HUES64 (cell line): ENCODE measurements around the gene ATP11B.
"Not testable (repeated sequence)": the region's sequence is repeated elsewhere in the genome, so short reads cannot be mapped to it uniquely, and the experiment has no call there.

ENCODE experiments used
- H3K27ac ChIP-seq: 2 replicates; pipeline ENCODE4 v1.7.0; 2013; ENCODE audit warnings: low read depth, low read length, inconsistent platforms
- H3K27me3 ChIP-seq: 2 replicates; pipeline ENCODE4 v1.6.1; 2013; ENCODE audit warnings: mild to moderate bottlenecking, low read length; ENCODE audit not compliant: insufficient read depth
- H3K36me3 ChIP-seq: 2 replicates; pipeline ENCODE4 v1.6.1; 2013; ENCODE audit warnings: mild to moderate bottlenecking, low read length; ENCODE audit not compliant: insufficient read depth
- H3K4me1 ChIP-seq: 2 replicates; pipeline ENCODE4 v1.6.1; 2013; ENCODE audit warnings: mild to moderate bottlenecking, low read length, moderate library complexity; ENCODE audit not compliant: insufficient read depth
- H3K4me3 ChIP-seq: 2 replicates; pipeline ENCODE4 v1.5.1; 2013; ENCODE audit warnings: mild to moderate bottlenecking, low read length, moderate library complexity
- H3K9ac ChIP-seq: 2 replicates; pipeline ENCODE4 v1.6.1; 2013; ENCODE audit warnings: mild to moderate bottlenecking, low read depth, low read length
- H3K9me3 ChIP-seq: 2 replicates; pipeline ENCODE4 v1.6.1; 2013; ENCODE audit warnings: low read depth, low read length; ENCODE audit not compliant: insufficient read depth
- WGBS: fragments of 150-250, 120-280 bp; methylation state at CpG from one replicate; pipeline ENCODE4 v1.1.7; 2013; ENCODE audit warnings: missing lambda C conversion rate; 5-methylcytosine and 5-hydroxymethylcytosine counted together

Gene ATP11B

DNA sequence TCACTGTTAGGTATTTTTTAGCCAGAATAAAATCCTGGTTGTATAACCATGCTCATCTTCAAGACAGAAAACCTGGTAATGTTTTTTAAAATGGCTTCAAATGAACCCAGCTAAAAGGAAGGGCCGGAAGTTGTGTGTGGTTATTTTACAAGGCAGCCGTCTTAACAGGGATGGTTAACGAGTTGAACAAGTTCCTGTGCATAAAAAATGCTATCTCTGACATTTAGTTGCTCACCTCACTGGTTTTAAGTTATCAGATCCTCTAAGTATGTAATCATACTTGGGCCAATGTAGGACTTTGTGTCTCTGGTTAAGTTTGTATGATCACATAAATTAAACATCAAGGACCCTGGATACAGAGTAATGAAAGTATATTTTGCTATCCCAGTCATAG is 2.1 kb downstream of the ATP11B start:
- H3K9ac ChIP-seq, result no peak overlapping the region
- H3K4me1 ChIP-seq, result peaks cover 9% of the 10 kb centered on the region
- H3K4me3 ChIP-seq, result peak overlapping the region; percentile 15; the same call in 1 of the 2 replicates
- H3K27ac ChIP-seq, result no peak overlapping the region
- H3K9me3 ChIP-seq, result no peaks in the 10 kb centered on the region
- H3K36me3 ChIP-seq, result no peaks in the 10 kb centered on the region
- WGBS, result 79% methylated on average over 3 of the region's 3 CpGs
- peaks cover 21% of the 10 kb centered on the region for H3K27me3 ChIP-seq

DNA sequence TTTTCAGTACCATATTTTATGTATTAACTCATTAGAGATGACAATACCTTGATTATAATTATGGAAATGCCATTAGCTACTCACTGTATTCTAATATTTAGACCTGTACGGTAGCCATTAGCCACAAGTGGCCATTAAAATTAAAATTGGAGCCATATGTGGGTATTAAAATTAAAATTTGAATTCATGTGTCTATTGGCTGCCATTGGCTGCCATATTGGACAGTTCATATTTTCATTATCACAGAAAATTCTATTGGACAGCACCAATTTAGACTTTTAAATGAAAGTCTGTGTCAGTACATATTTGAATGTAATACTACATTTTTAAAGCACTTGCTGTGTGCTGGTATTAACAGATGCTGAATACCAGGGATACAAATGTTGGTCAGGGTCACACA is 3.0 kb downstream of the ATP11B start:
- H3K4me1 ChIP-seq, result peaks cover 9% of the 10 kb centered on the region
- H3K27me3 ChIP-seq, result peaks cover 21% of the 10 kb centered on the region
- H3K4me3 ChIP-seq, result no peak overlapping the region
- 100% methylated on average over 1 of the region's 1 CpG for WGBS
- no peaks in the 10 kb centered on the region for H3K36me3 ChIP-seq
- no peaks in the 10 kb centered on the region for H3K9me3 ChIP-seq
- H3K27ac ChIP-seq, result no peak overlapping the region
- H3K9ac ChIP-seq, result no peak overlapping the region

DNA sequence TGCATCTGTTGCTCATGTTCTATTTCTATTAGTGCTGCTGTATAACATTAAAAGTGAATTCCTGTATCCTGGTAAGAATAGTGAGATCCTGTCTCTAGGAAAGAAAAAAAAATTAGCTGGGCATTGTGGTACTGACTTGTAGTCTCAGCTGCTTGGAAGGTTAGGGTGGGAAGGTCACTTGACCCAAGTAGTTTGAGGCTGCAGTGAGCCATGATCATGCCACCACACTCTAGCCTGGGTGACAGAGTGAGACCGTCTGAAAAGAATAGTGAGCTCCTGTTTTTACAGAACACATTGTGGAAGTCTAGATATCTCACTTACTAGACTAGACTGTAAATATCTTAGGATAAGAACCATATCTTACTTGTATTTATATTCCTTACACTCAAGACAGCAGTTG is 4.6 kb downstream of the ATP11B start:
- H3K4me1 ChIP-seq, result peaks cover 22% of the 10 kb centered on the region
- no peak overlapping the region for H3K9ac ChIP-seq
- no peak overlapping the region for H3K4me3 ChIP-seq
- no peaks in the 10 kb centered on the region for H3K36me3 ChIP-seq
- no peak overlapping the region for H3K27ac ChIP-seq
- H3K9me3 ChIP-seq, result no peaks in the 10 kb centered on the region
- 100% methylated on average over 1 of the region's 1 CpG for WGBS
- peaks cover 19% of the 10 kb centered on the region for H3K27me3 ChIP-seq

DNA sequence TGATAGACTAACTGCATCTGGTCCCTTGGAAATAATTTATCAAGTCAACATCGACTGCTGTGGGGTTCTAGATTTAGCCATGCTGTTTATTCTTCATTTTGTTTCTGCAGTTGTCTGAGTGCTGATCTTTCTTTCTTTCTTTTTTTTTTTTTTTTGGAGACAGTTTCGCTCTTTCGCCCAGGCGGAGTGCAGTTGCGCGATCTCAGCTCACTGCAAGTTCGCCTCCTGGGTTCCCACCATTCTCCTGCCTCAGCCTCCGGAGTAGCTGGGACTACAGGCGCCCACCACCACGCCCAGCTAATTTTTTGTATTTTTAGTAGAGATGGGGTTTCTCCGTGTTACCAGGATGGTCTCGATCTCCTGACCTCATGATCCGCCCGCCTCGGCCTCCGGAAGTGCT is 5.8 kb downstream of the ATP11B start:
- not testable (repeated sequence) for H3K9me3 ChIP-seq, H3K27ac ChIP-seq, H3K4me3 ChIP-seq, H3K9ac ChIP-seq, H3K36me3 ChIP-seq
- H3K4me1 ChIP-seq, result peaks cover 22% of the 10 kb centered on the region
- peaks cover 19% of the 10 kb centered on the region for H3K27me3 ChIP-seq
- WGBS, result 94% methylated on average over 16 of the region's 16 CpGs

DNA sequence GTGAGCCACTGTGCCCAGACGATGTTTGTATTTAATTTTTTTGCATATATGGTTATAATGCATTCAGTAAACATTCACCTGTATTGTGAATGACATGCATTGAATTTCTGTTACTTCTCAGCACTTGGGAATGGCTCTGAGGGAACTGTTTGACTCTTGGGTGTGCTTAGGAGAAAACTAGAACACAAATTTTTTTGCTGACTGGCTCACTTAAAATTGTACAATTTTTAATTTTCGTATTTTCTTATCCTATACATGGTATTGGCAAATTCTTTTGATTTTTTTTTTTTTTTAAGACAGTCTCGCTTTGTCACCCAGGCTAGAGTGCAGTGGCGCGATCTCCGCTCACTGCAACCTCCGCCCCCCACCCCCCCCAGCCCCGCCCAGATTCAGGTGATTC is 7.2 kb downstream of the ATP11B start:
- peaks cover 5% of the 10 kb centered on the region for H3K27me3 ChIP-seq

DNA sequence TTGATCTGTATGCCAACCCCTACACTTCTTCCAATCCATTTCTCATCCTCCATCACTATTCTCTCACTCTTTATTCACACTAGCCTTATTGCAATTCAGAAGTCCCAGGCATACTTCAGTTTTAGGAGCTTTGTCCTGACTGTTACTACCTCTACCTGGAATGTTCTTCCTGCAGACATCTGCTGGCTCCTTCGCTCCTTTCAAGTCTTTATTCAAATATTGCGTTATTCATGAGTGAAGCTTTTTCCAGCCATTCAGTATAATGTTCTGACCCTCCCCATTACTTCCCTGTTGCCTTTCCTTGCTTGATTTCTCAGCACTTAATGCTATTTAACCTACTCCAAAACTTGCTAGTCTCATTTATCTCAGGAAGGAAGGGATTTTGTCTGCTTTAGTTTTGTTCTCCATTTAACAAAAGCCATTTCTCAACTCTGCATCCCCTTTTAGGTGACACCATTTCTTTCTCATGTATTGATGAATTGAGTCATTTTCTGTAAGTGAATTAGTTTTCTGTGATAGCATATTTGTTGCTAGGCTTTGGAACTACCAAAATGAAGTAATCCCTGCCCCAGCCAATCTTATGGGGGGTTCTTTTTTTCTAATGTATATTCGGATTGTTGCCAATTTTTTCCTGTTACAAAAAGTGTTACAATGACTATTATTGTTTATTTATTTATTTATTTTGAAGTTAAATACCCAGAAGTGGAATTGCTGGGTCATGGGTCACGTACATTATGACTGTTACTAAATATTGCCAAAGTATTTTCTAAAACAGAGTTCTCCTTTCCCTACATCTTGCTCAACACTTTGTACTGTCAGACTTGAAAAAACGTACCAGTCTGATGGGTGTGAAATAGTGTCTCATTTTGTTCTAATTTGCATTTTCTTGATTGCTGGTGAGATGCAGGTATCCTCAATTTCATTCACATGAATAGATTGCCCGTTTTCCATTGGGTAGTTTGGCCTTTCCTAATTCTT is 9.4 kb downstream of the ATP11B start:
- Histone ChIP-seq H3K9ac (no peak overlapping the region), H3K27me3 (no peaks in the 10 kb centered on the region), H3K4me3 (no peak overlapping the region), H3K9me3 (no peaks in the 10 kb centered on the region), H3K4me1 (peaks cover 12% of the 10 kb centered on the region), H3K27ac (no peak overlapping the region), H3K36me3 (no peaks in the 10 kb centered on the region)
- WGBS, result 87% methylated on average over 5 of the region's 6 CpGs

More for the DNA sequence above, 7.2 kb downstream of the ATP11B start:
- Histone ChIP-seq H3K9me3 (no peaks in the 10 kb centered on the region), H3K4me1 (peaks cover 12% of the 10 kb centered on the region), H3K4me3 (no peak overlapping the region), H3K36me3 (no peaks in the 10 kb centered on the region), H3K9ac (no peak overlapping the region), H3K27ac (no peak overlapping the region)
- WGBS, result 92% methylated on average over 7 of the region's 8 CpGs

DNA sequence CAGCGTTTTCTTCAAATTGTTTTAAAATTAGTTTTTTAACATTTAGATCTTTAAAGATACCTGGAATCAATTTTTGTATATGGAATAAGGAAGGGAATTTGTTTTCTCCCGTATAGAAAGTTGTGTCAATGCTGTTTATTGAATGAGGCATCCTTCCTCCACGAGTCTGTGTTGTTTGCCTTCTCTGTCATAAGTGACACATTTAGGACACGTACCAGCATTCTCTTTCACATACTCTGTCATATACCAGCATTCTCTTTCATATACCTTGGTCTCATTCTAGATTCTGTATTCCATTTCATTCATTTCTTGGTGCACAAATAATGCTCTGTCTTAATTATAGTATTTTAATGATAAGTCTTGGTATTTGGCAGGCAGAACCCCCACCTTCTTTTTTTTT is 10.3 kb downstream of the ATP11B start:
- no peaks in the 10 kb centered on the region for H3K36me3 ChIP-seq
- H3K9ac ChIP-seq, result no peak overlapping the region
- no peak overlapping the region for H3K4me3 ChIP-seq
- H3K4me1 ChIP-seq, result peaks cover 12% of the 10 kb centered on the region
- H3K27me3 ChIP-seq, result no peaks in the 10 kb centered on the region
- 85% methylated on average over 3 of the region's 4 CpGs for WGBS
- no peak overlapping the region for H3K27ac ChIP-seq
- H3K9me3 ChIP-seq, result no peaks in the 10 kb centered on the region

DNA sequence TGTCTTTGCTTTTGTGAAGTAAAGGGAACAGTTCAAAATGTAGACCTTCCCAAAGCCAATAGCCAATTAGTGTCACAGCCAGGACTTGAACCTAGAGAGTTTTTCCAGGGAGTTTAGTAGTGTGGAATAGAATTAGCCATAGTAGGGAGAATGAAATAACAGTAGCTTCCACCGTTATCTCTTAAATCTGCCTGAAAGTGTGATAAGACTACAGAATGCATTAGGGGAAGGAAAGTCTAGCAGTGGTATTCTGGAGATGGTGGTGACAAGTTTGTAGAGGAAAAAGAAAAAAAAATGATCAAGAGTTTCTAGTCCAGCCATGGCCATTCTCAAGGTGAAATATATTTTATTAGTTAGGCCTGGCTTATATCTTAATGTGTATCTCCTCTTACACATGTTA is 13.8 kb downstream of the ATP11B start:
- H3K4me1 ChIP-seq, result peaks cover 8% of the 10 kb centered on the region
- H3K36me3 ChIP-seq, result no peaks in the 10 kb centered on the region
- H3K27ac ChIP-seq, result no peak overlapping the region
- no peak overlapping the region for H3K9ac ChIP-seq
- H3K9me3 ChIP-seq, result no peaks in the 10 kb centered on the region
- WGBS, result 92% methylated on average over 1 of the region's 1 CpG
- H3K4me3 ChIP-seq, result no peak overlapping the region
- no peaks in the 10 kb centered on the region for H3K27me3 ChIP-seq

DNA sequence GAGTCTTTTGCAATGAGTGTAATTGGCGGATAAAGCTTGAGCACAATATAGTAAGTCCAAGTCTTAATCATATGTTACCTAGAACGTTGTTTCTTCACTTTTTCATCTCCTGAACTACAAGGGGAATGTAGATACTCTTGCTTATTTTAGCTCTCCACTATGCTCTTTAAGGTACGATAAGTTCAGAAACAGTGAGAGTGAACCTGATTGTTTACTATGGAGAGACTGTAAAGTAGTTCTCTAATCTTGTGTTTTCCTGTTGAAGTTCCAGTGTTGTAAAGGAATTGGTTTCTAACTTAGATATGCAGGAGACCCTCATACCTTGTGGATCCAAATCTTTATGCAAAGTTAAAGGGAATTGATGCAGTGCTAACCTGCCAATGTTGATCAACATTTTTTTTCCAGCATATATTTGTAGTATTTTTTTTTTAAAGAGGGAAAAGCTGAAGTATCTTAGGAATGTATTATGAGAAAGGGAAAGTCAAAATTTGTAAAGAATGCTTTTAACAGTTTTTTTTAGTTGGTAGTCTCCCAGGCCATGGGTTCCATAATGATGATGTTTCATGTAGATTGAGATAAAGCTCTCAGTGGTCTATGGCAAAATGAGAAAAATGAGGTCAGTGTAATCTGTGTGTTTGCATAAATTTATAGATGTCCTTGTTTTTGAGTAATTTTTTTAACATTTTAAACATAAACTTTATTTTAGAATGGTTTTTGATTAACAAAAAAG is 14.9 kb downstream of the ATP11B start:
- H3K27ac ChIP-seq, result no peak overlapping the region
- H3K9me3 ChIP-seq, result no peaks in the 10 kb centered on the region
- H3K4me3 ChIP-seq, result no peak overlapping the region
- H3K4me1 ChIP-seq, result no peaks in the 10 kb centered on the region
- no peaks in the 10 kb centered on the region for H3K36me3 ChIP-seq
- 91% methylated on average over 3 of the region's 3 CpGs for WGBS
- H3K9ac ChIP-seq, result no peak overlapping the region
- H3K27me3 ChIP-seq, result no peaks in the 10 kb centered on the region

DNA sequence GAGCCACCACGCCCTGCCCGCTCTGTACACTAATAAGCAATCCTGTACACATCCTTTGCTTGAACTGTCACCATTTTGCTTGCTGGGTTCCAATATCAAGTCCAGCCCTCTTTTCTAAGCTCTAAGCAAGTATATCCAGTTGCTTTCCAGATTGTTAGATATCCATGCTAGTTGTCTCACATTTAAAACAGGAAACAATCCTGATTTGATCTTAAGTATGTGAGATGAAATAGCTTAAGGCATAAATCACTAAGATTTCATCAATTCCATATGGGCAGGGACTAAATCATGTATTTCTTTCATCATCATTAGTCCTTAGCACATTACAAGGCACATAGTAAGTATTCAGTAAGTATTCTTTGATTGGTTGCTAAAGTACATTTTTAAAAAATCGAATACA is 16.2 kb downstream of the ATP11B start:
- Histone ChIP-seq H3K4me3 (no peak overlapping the region), H3K27me3 (no peaks in the 10 kb centered on the region), H3K9me3 (no peaks in the 10 kb centered on the region), H3K9ac (no peak overlapping the region), H3K4me1 (no peaks in the 10 kb centered on the region), H3K36me3 (no peaks in the 10 kb centered on the region), H3K27ac (no peak overlapping the region)
- WGBS, result 95% methylated on average over 3 of the region's 3 CpGs

DNA sequence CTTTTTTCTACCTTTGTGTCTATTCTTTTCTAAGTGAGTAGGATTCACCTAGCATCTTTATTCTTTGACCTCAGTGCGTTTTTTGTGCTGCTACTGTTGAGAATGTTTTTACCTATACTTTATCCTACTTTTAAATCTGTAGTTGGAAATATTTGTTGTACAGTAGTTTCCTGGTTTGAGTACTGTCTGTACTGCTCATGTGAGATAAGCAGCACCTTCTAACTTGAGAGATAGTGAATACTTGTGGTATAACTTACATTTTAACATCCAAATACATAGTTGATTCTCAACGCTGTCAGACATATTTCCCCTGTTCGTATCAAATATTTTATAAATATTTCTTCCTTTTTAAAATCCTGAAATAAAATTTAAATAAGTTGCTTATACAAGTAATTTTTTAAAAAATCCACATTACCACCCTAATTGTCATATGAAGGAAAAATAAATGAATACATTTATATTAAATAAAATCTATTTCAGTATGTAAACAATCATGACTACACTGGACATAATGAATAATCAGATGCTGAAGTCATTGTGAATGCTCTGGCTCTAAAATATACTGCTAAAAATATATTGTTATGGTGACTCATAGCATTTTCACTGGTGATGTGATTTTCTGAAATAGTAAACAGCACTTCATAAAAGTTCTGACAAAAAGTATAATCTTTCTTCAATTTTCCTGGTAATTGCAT is 17.4 kb downstream of the ATP11B start:
- no peaks in the 10 kb centered on the region for H3K4me1 ChIP-seq
- no peaks in the 10 kb centered on the region for H3K36me3 ChIP-seq
- H3K27ac ChIP-seq, result no peak overlapping the region
- no peaks in the 10 kb centered on the region for H3K9me3 ChIP-seq
- no peaks in the 10 kb centered on the region for H3K27me3 ChIP-seq
- 92% methylated on average over 2 of the region's 3 CpGs for WGBS
- H3K4me3 ChIP-seq, result no peak overlapping the region
- no peak overlapping the region for H3K9ac ChIP-seq
